ENCODE measurements around the gene MYO5A. TPM values are rescaled to one million over a fixed set of nuclear protein-coding genes. Genes with fewer than 3 reads are reported as not detected.

The MYO5A gene
- total RNA-seq, 2 experiments from 2014 or later, result 22.5 TPM

DNA sequence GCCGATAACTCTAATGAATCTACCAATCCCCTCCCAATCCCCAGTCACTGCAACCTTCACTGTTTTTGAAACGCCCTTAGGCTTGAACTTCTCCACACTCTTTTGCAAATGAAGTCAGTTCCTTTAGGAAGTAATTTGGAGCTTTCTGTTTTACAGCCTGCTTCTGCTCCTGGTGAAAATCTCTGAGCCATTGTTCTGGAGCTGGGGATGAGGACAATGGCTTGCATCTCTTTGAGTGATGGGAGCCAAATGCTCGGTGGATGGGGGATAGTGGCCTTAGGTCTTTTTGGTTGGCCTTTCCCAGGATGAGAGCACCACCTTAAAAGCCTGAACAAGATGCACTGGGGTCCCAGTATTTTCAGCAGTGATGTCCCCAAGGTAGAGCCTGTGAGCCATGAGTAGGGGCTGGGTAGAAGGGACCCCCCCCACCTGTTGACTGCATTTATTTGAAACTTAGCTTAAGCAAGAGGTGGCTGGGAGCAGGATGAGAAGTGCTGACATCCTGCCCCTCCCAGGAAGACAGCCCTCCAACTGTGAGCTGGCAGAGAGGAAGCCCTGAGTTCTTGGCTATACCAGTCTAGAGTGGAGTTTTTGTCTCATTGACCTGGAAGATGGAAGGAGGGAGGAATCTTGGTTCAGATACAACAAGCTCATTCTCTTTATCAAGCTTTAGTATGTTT lies 225.4 kb downstream of the MYO5A start:
- Mint-ChIP-seq H3K27me3 (peaks cover 2% of the 10 kb centered on the region), H3K27ac (no peak overlapping the region)

DNA sequence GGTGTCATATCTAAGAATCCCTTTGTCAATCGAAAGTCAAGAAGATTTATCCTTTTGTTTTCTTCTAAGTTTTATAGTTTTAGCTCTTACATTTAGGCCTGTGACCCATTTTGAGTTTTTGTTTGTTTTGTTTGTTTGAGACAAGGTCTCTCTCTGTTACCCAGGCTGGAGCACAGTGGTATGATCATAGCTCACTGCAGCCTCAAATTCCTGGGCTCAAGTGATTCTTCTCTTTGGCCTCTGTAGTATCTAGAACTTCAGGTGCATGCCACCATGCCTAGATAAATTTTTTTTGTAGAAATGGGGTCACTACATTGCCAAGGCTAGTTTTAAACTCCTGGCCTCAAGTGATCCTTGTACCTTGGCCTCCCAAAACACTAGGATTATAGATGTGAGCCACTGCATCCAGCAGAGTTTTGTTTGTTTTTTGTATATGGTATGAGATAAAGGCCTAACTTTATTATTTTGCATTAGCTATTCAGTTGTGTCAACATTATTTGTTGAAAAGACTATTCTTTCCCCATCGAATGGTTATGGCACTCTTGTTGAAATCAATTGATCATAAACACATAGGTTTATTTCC lies 227.3 kb downstream of the MYO5A start:
- peaks cover 9% of the 10 kb centered on the region for H3K27me3 Mint-ChIP-seq
- CTCF ChIA-PET, result interaction anchor here (0.9 kb wide), 1 partner anchor 480 kb away, joined by 3 read pairs; no protein-coding TSS in a partner anchor
- H3K4me3 Mint-ChIP-seq, result no peak overlapping the region
- no peak overlapping the region for H3K27ac Mint-ChIP-seq
- ATAC-seq (no peak), DNase-seq (no peak)
- POLR2A ChIA-PET, result no interaction called here
- intact Hi-C loops (cut with DNase I, micrococcal nuclease), result no loop called here
- H3K36me3 Mint-ChIP-seq (ENCODE audit: low read depth), result peaks cover 1% of the 10 kb centered on the region
- H3K4me1 Mint-ChIP-seq, result peaks cover 10% of the 10 kb centered on the region
- no peaks in the 10 kb centered on the region for H3K9me3 Mint-ChIP-seq (ENCODE audit: low read depth)

More for the DNA sequence above, 225.4 kb downstream of the MYO5A start:
- ATAC-seq, result no peak
- Mint-ChIP-seq H3K4me1 (peaks cover 10% of the 10 kb centered on the region), H3K36me3 (ENCODE audit: low read depth) (peaks cover 1% of the 10 kb centered on the region), H3K4me3 (no peak overlapping the region), H3K9me3 (ENCODE audit: low read depth) (no peaks in the 10 kb centered on the region)
- POLR2A ChIA-PET, result no interaction called here
- intact Hi-C loops (cut with DNase I, micrococcal nuclease), result no loop called here
- no peak for DNase-seq
- CTCF ChIA-PET, result interaction anchor here (0.6 to 2.1 kb wide), 6 partner anchors 11 to 95 kb away, joined by 3 to 9 read pairs (median 3); no protein-coding TSS in a partner anchor

DNA sequence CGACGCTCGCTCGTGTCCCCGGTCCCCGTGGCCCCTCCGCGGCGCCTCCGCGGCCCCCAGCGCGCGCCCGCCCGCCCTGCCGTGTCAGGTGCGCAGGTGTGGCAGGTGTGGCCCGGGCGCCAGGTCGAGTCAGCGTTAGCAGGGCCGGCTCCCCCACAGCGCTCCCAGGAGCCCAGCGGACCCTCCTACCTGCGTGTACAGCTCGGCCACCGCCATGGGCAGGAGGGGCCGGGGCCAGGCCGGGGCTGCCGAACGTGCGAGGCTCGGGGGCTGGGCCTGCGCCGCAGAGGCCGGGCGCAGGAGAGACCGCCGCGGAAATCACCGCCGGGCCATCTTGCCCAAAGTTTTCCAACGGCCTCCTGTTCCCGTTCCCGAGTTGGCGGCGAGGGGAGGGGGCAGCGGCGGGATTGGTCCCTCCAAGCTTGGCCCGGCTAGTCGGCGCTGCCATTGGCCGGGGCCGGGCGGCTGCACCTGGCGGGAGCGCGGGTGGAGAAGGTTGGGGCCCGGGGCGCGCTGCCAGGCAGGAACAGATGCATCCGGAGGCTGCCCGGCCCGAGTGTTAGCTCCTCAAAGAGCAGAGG lies 233.2 kb downstream of the MYO5A start, which contains the start of gene MYO5C:
TSS of gene MYO5C (minus strand) at position 384 of the 581 bp plus-strand sequence. CDS start at position 216, 168 bp downstream.
- Mint-ChIP-seq H3K4me3 (no peak within 1 kb of the TSS), H3K36me3 (ENCODE audit: low read depth) (no peaks in the 10 kb centered on the region), H3K9me3 (ENCODE audit: low read depth) (no peaks in the 10 kb centered on the region), H3K27me3 (peaks cover 37% of the 10 kb centered on the region), H3K4me1 (peaks cover 1% of the 10 kb centered on the region), H3K27ac (no peak within 1 kb of the TSS)
- ATAC-seq (peak; percentile 42), DNase-seq (peak; percentile 22)
- CTCF ChIA-PET, result no interaction called here
- POLR2A ChIA-PET, result no interaction called here
- intact Hi-C loops (cut with DNase I, micrococcal nuclease), result no loop called here

DNA sequence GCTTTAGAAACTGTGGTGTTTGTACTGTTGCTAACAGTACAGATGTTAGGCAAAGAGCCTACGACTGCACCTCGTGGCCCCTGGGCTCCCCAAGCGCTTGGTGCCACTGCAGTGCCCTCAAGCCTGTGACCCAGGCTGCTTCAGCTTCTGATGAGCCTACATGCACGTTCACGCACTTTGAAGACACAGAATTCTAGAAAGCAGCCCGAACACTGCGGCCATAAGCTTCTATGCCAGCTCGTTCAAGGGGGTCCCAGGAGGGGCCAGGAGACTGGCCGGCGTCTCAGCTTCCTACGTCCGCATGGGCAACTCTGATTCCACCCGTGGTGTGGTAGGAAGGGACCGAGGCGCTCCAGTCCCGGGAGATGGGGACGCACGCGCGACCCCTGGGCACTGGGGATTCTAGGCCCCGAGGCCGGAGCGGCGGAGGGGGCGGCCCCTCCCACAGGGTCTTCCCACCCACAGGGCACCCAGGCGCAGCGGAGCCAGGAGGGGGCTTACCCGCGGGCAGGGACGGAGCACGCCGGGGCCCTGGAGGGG lies 233.7 kb downstream of the MYO5A start:
- no peaks in the 10 kb centered on the region for H3K36me3 Mint-ChIP-seq (ENCODE audit: low read depth)
- intact Hi-C loops (cut with DNase I, micrococcal nuclease), result no loop called here
- no peak overlapping the region for H3K4me3 Mint-ChIP-seq
- H3K4me1 Mint-ChIP-seq, result peaks cover 2% of the 10 kb centered on the region
- no peak for ATAC-seq
- peaks cover 35% of the 10 kb centered on the region for H3K27me3 Mint-ChIP-seq
- no peaks in the 10 kb centered on the region for H3K9me3 Mint-ChIP-seq (ENCODE audit: low read depth)
- POLR2A ChIA-PET, result no interaction called here
- H3K27ac Mint-ChIP-seq, result no peak overlapping the region
- CTCF ChIA-PET, result no interaction called here
- DNase-seq, result peak; percentile 16

DNA sequence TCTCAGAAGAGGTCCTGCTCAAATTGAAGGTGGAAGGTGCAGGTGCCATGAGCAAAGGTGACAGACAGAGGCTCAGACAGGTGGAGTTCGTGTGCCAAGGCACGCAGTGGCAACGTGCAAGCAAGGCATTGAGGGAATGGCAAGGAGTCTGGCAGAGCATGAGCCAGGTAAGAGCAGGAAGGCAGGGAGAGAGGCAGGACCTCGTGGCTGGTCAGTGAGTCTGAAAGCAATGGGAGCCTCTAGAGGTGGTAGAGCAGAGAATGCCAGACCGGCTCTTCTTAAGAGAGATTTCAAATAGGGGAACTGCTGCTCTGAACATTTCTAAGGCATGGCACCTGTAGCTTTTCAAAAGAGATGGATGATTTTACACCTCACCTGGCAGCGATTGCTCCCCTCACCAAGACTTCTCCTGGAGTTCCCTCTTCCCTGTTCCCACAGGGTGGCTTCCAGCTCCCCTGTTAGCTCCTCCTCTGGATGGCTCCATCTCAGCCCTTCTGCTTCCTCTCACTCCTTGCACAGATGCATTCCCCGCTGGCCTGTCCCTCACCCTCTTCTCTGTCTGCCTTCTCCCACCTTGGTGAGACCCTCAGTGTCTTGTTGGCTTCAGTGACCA lies 235.8 kb downstream of the MYO5A start:
- Mint-ChIP-seq H3K9me3 (ENCODE audit: low read depth) (no peaks in the 10 kb centered on the region), H3K27me3 (peaks cover 32% of the 10 kb centered on the region), H3K36me3 (ENCODE audit: low read depth) (no peaks in the 10 kb centered on the region), H3K27ac (no peak overlapping the region), H3K4me3 (no peak overlapping the region), H3K4me1 (peaks cover 2% of the 10 kb centered on the region)
- ChIA-PET CTCF (interaction anchor here (0.7 kb wide), 1 partner anchor 305 kb away, joined by 3 read pairs; no protein-coding TSS in a partner anchor), POLR2A (no interaction called here)
- no peak for ATAC-seq
- DNase-seq, result no peak
- intact Hi-C loops (cut with DNase I, micrococcal nuclease), result no loop called here

DNA sequence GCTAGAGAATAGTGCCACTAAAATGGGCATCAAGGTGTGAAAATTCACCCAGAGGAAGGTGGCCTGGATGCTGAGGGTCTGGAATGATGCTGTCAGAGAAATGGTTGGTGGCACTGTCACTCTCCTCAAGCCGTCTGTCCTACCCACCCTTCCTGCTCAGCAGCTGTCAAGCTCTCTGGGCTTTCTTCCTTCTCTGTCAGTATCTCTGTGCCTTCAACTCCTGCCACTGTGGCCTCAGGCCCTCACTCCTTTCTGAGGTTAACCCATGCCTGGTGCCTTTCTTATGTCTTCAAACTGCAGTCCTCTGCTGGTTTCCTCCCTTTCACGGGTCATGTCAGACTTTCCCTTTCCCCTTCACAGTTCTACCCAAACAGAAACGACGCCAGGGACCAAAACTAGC lies 237.5 kb downstream of the MYO5A start:
- no peaks in the 10 kb centered on the region for H3K36me3 Mint-ChIP-seq (ENCODE audit: low read depth)
- intact Hi-C loops (cut with DNase I, micrococcal nuclease), result no loop called here

DNA sequence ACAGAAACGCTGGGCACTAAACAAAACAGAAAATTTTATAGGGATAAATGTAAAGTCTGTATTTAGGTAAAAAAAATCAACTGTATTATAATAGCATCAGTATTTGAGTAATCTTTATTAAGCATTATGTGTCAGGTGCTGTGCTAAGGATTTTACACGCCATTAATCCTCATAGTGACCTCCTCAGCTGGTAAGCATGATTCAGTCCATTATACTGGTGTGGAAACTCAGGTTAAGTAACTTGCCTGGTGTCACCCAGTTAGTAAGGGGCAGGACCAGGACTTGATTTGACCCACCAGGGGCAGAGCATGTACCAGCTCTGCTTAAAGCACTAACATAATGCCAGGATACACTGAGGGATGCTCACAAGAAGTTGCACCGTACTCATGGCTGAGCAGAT lies 237.9 kb downstream of the MYO5A start:
- CTCF ChIA-PET, result interaction anchor here (1.0 to 1.5 kb wide), 4 partner anchors 29 to 66 kb away, joined by 3 to 5 read pairs (median 4); no protein-coding TSS in a partner anchor
- H3K36me3 Mint-ChIP-seq (ENCODE audit: low read depth), result no peaks in the 10 kb centered on the region
- H3K27me3 Mint-ChIP-seq, result peaks cover 24% of the 10 kb centered on the region
- H3K9me3 Mint-ChIP-seq (ENCODE audit: low read depth), result no peaks in the 10 kb centered on the region
- H3K27ac Mint-ChIP-seq, result no peak overlapping the region
- H3K4me3 Mint-ChIP-seq, result no peak overlapping the region
- DNase-seq, result no peak
- POLR2A ChIA-PET, result interaction anchor here (0.6 kb wide), 1 partner anchor 112 kb away, joined by 3 read pairs; no protein-coding TSS in a partner anchor
- ATAC-seq, result no peak
- intact Hi-C loops (cut with DNase I, micrococcal nuclease), result no loop called here
- peaks cover 2% of the 10 kb centered on the region for H3K4me1 Mint-ChIP-seq

More for the DNA sequence above, 237.5 kb downstream of the MYO5A start:
- no peaks in the 10 kb centered on the region for H3K9me3 Mint-ChIP-seq (ENCODE audit: low read depth)
- no peak overlapping the region for H3K27ac Mint-ChIP-seq
- H3K4me1 Mint-ChIP-seq, result peaks cover 2% of the 10 kb centered on the region
- POLR2A ChIA-PET, result no interaction called here
- no peak for DNase-seq
- H3K27me3 Mint-ChIP-seq, result peaks cover 26% of the 10 kb centered on the region
- H3K4me3 Mint-ChIP-seq, result no peak overlapping the region
- CTCF ChIA-PET, result interaction anchor here (1.4 to 1.5 kb wide), 3 partner anchors 29 to 66 kb away, joined by 4 to 5 read pairs (median 4); no protein-coding TSS in a partner anchor
- ATAC-seq, result no peak

DNA sequence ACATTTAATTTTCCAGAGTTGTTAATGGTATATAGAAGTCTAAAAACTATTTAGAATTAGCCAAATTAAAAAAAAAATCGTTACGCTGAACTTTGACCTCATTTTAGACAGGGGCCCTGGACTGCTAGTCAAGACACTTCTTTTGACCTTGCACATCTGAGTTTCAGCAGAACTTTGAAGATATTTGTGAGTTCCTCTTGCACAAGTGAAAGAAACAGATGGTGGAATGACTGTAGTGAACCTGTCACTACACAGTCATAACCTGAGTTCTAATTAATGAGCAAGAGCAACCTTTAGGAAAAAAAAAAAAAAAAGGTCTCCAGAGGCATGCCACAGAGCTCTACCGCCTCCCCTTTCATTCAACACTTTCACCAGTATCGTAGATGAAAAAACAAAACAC lies 238.4 kb downstream of the MYO5A start:
- no peak overlapping the region for H3K27ac Mint-ChIP-seq
- H3K4me3 Mint-ChIP-seq, result no peak overlapping the region
- H3K27me3 Mint-ChIP-seq, result peaks cover 23% of the 10 kb centered on the region
- ChIA-PET POLR2A (interaction anchor here (0.6 kb wide), 1 partner anchor 113 kb away, joined by 3 read pairs; no protein-coding TSS in a partner anchor), CTCF (interaction anchor here (0.6 to 1.5 kb wide), 6 partner anchors 12 to 66 kb away, joined by 3 to 5 read pairs (median 4); no protein-coding TSS in a partner anchor)
- H3K4me1 Mint-ChIP-seq, result peaks cover 2% of the 10 kb centered on the region
- DNase-seq (no peak), ATAC-seq (peak; percentile 80)
- no peaks in the 10 kb centered on the region for H3K36me3 Mint-ChIP-seq (ENCODE audit: low read depth)
- no peaks in the 10 kb centered on the region for H3K9me3 Mint-ChIP-seq (ENCODE audit: low read depth)
- intact Hi-C loops (cut with DNase I, micrococcal nuclease), result no loop called here

DNA sequence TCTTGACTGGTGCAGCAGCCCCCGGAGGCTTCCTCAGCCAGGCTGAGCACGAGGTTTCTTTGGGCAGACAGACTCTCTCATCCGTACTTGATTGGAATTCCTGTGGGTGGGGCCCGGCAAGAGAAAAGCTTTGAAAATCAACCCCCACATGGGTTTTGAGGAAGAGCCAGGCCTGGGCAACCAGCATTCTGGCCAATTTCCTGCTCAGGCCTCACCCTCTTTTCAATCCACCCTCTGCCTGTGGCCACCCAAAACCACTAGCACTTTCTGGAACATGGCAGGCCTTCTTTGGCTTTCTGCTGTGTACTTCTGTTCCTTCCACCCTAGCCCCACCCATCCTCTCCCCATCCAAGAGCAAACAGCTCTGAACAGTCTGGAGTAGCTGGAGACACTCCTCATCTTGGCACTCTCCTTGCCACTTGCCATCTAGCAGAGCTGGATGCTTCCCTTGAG lies 239.0 kb downstream of the MYO5A start:
- CTCF ChIA-PET, result interaction anchor here (0.6 to 1.5 kb wide), 3 partner anchors 13 to 65 kb away, joined by 3 to 5 read pairs (median 4); no protein-coding TSS in a partner anchor
- Mint-ChIP-seq H3K27ac (no peak overlapping the region), H3K36me3 (ENCODE audit: low read depth) (no peaks in the 10 kb centered on the region), H3K4me3 (no peak overlapping the region), H3K4me1 (peaks cover 2% of the 10 kb centered on the region), H3K9me3 (ENCODE audit: low read depth) (no peaks in the 10 kb centered on the region), H3K27me3 (peaks cover 21% of the 10 kb centered on the region)
- intact Hi-C loops (cut with DNase I, micrococcal nuclease), result no loop called here
- POLR2A ChIA-PET, result no interaction called here
- ATAC-seq (no peak), DNase-seq (no peak)

DNA sequence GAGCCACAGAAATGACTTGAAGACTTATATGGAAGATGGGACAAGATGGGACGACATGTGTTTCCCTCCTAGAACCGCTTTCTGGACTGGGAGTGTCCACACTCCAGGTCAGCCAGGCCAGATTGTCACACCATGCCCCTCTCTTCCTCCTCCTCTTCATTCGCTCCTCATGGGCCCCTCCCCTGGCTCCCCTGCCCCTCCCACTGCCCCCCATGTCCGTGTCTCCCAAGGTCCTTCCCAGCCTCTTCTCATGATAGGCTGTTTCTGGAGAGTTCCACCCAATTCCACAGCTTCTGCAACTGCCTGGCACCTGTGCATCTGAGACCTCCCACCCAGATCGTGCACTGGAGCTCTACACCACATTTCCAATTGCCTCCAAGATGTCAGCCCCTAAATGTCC lies 239.7 kb downstream of the MYO5A start:
- no peak overlapping the region for H3K4me3 Mint-ChIP-seq
- H3K27me3 Mint-ChIP-seq, result peaks cover 14% of the 10 kb centered on the region
- H3K9me3 Mint-ChIP-seq (ENCODE audit: low read depth), result no peaks in the 10 kb centered on the region
- H3K4me1 Mint-ChIP-seq, result peaks cover 2% of the 10 kb centered on the region
- intact Hi-C loops (cut with DNase I, micrococcal nuclease), result no loop called here
- ChIA-PET CTCF (interaction anchor here (2.5 kb wide), 1 partner anchor 32 kb away, joined by 8 read pairs; no protein-coding TSS in a partner anchor), POLR2A (no interaction called here)
- H3K27ac Mint-ChIP-seq, result no peak overlapping the region
- H3K36me3 Mint-ChIP-seq (ENCODE audit: low read depth), result no peaks in the 10 kb centered on the region
- DNase-seq, result no peak
- ATAC-seq, result no peak
